CD14-positive monocyte (primary cell): ENCODE results near the gene ATAD3A. TPM values are rescaled to one million over a fixed set of nuclear protein-coding genes. Genes with fewer than 3 reads are reported as not detected.
A peak's percentile ranks its signal among the peaks of the same experiment; 100 is the strongest.
"Not testable (repeated sequence)": the region's sequence is repeated elsewhere in the genome, so short reads cannot be mapped to it uniquely, and the experiment has no call there.

ENCODE experiments used
- DNase-seq, 3 donors: peaks; one replicate each; pipeline ENCODE4 v3.0.0-alpha.2; 2011 to 2022
- H2AFZ ChIP-seq: 2 replicates; pipeline ENCODE4 v1.6.0; 2012; ENCODE audit warnings: mild to moderate bottlenecking, low read depth, low read length, inconsistent platforms; ENCODE audit not compliant: insufficient read depth, poor library complexity, severe bottlenecking
- H3K27ac ChIP-seq, 2 donors: 1 replicate in 1 of 2; 2 replicates in 1 of 2; pipeline ENCODE4 v1.5.1; 2012 to 2013; ENCODE audit warnings: low read length in 2 of 2, control low read depth in 1 of 2, inconsistent platforms in 1 of 2, low read depth in 1 of 2, mild to moderate bottlenecking in 1 of 2
- H3K27me3 ChIP-seq, 2 donors: one replicate each; pipeline versions ENCODE4 v1.6.0 to v1.6.1; 2011 to 2013; ENCODE audit warnings: low read length in 2 of 2; ENCODE audit not compliant: control insufficient read depth in 2 of 2, insufficient read depth in 2 of 2
- H3K36me3 ChIP-seq, 2 donors: replicated peaks in 1 of 2; 1 replicate in 1 of 2; 2 replicates in 1 of 2; pipeline versions ENCODE4 v1.5.1 to v1.6.1; 2012 to 2013; ENCODE audit warnings: low read length in 2 of 2, control low read depth in 1 of 2, inconsistent platforms in 1 of 2, mild to moderate bottlenecking in 1 of 2; ENCODE audit not compliant: insufficient read depth in 2 of 2, control insufficient read depth in 1 of 2
- H3K4me1 ChIP-seq, 2 donors: 1 replicate in 1 of 2; 2 replicates in 1 of 2; pipeline versions ENCODE4 v1.5.1 to v1.6.1; 2012 to 2013; ENCODE audit warnings: low read length in 2 of 2, control low read depth in 1 of 2, inconsistent platforms in 1 of 2, mild to moderate bottlenecking in 1 of 2, moderate library complexity in 1 of 2; ENCODE audit not compliant: insufficient read depth in 2 of 2, control insufficient read depth in 1 of 2
- H3K4me2 ChIP-seq: replicated peaks from 2 replicates; pipeline ENCODE3; 2012; ENCODE audit warnings: low read length, moderate library complexity, mild to moderate bottlenecking; ENCODE audit not compliant: poor library complexity, severe bottlenecking; ENCODE audit errors: extremely low read depth
- H3K4me3 ChIP-seq, 3 experiments: fragments of 200-600 bp in 1 of 3; sonication (generic) in 1 of 3; replicated peaks in 1 of 3; 1 replicate in 2 of 3; 2 replicates in 1 of 3; pipeline ENCODE4 v1.5.1; 2011 to 2013; ENCODE audit warnings: low read length in 3 of 3, mild to moderate bottlenecking in 3 of 3, control low read depth in 2 of 3, low read depth in 2 of 3, inconsistent platforms in 1 of 3, moderate library complexity in 1 of 3
- H3K79me2 ChIP-seq: 2 replicates; pipeline ENCODE4 v1.6.0; 2012; ENCODE audit warnings: mild to moderate bottlenecking, control low read depth, inconsistent platforms, low read length, moderate library complexity; ENCODE audit not compliant: insufficient read depth
- H3K9ac ChIP-seq: 2 replicates; pipeline ENCODE4 v1.6.0; 2017; ENCODE audit warnings: low read length, mild to moderate bottlenecking; ENCODE audit not compliant: insufficient read depth, poor library complexity, severe bottlenecking
- H3K9me3 ChIP-seq, 2 donors: replicated peaks in 1 of 2; 1 replicate in 1 of 2; 2 replicates in 1 of 2; pipeline versions ENCODE4 v1.5.1 to v1.6.1; 2012 to 2013; ENCODE audit warnings: low read length in 2 of 2, control low read depth in 1 of 2; ENCODE audit not compliant: control insufficient read depth in 1 of 2, insufficient read depth in 1 of 2
- H4K20me1 ChIP-seq: 2 replicates; pipeline ENCODE4 v1.6.0; 2012; ENCODE audit warnings: mild to moderate bottlenecking, low read length, control low read depth, moderate library complexity; ENCODE audit not compliant: insufficient read depth
- H3K27ac Mint-ChIP-seq, 7 donors: one replicate each; pipeline ENCODE4 v1.8.0; 2020; ENCODE audit warnings: mild to moderate bottlenecking in 7 of 7, mixed read lengths in 7 of 7, moderate library complexity in 6 of 7, inconsistent platforms in 2 of 7
- H3K27me3 Mint-ChIP-seq, 3 donors: one replicate each; pipeline ENCODE4 v1.8.0; 2021 to 2022; ENCODE audit warnings: low read depth in 3 of 3, mild to moderate bottlenecking in 3 of 3, mixed read lengths in 3 of 3, moderate library complexity in 3 of 3, inconsistent platforms in 1 of 3
- H3K36me3 Mint-ChIP-seq, 2 donors: one replicate each; pipeline ENCODE4 v1.8.0; 2020; ENCODE audit warnings: mixed read lengths in 2 of 2, inconsistent platforms in 1 of 2, mild to moderate bottlenecking in 1 of 2
- H3K4me1 Mint-ChIP-seq: one replicate; pipeline ENCODE4 v1.8.0; 2020; ENCODE audit warnings: mild to moderate bottlenecking, mixed read lengths
- H3K4me3 Mint-ChIP-seq, 2 donors: one replicate each; pipeline ENCODE4 v1.8.0; 2020; ENCODE audit warnings: mild to moderate bottlenecking in 2 of 2, mixed read lengths in 2 of 2, moderate library complexity in 1 of 2
- H3K9me3 Mint-ChIP-seq, 7 donors: one replicate each; pipeline ENCODE4 v1.8.0; 2020 to 2022; ENCODE audit warnings: mixed read lengths in 7 of 7, mild to moderate bottlenecking in 6 of 7, moderate library complexity in 6 of 7, inconsistent platforms in 2 of 7
- CTCF ChIP-seq: fragments of 200-600 bp; IDR thresholded peaks from one replicate; pipeline ENCODE4 v1.8.0; 2022; ENCODE audit warnings: antibody characterized with exemption, mild to moderate bottlenecking
- WGBS: methylation state at CpG from one replicate; pipeline ENCODE4 v1.1.5; 2013; ENCODE audit warnings: missing lambda C conversion rate; ENCODE audit not compliant: insufficient coverage; 5-methylcytosine and 5-hydroxymethylcytosine counted together
- intact Hi-C, 2 donors: fragments of 100-400 bp; cut with micrococcal nuclease; formaldehyde crosslinking; loops; one replicate each; pipeline versions ENCODE4 v1.15.0 to v1.15.1; 2023
- polyA plus RNA-seq, 3 donors: library from polyadenylated mRNA; depleted of rRNA in 1 of 3; unstranded in 2 of 3; stranded (reverse) in 1 of 3; fragments of 300-500 nt in 2 of 3; fragments of >200 nt in 1 of 3; fragmentation: Illumina TruSeq in 2 of 3; gene quantifications; 1 replicate in 2 of 3; 2 replicates in 1 of 3; pipeline ENCODE4 v1.2.3, GENCODE V29; 2012 to 2021

Gene ATAD3A
- polyA plus RNA-seq, 3 donors: 4.1 to 14.0 (median 6.4) TPM

- no peaks in the 10 kb centered on the region for H3K4me1 Mint-ChIP-seq
- Histone ChIP-seq H3K36me3 (peaks cover 41 to 59% of the 10 kb centered on the region in 2 donors), H3K4me3 (no peak overlapping the region), H2AFZ (no peak overlapping the region), H3K79me2 (peaks cover 5% of the 10 kb centered on the region), H3K27ac (no peak overlapping the region), H3K9me3 (no peaks in the 10 kb centered on the region), H4K20me1 (no peaks in the 10 kb centered on the region), H3K27me3 (no peaks in the 10 kb centered on the region), H3K4me1 (no peaks in the 10 kb centered on the region), H3K4me2 (no peak overlapping the region), H3K9ac (no peak overlapping the region)
- H3K9me3 Mint-ChIP-seq: no peaks in the 10 kb centered on the region
- peaks cover 0 to 2% (median 0%) of the 10 kb centered on the region in 3 donors for H3K27me3 Mint-ChIP-seq
- 96% methylated on average over 26 of the region's 42 CpGs for WGBS
- H3K36me3 Mint-ChIP-seq: peaks cover 43 to 72% of the 10 kb centered on the region in 2 donors
- intact Hi-C loops: no loop called here
- peak overlapping the region in 3 of 7 donors; percentile 19 to 31 (median 25) for H3K27ac Mint-ChIP-seq
- no peak overlapping the region for H3K4me3 Mint-ChIP-seq
- TF ChIP-seq CTCF: no peak
- no peak for DNase-seq
These were observed 32.1 kb upstream of the ATAD3A start for GRCh38 chr1:1479547-1480487.

DNA sequence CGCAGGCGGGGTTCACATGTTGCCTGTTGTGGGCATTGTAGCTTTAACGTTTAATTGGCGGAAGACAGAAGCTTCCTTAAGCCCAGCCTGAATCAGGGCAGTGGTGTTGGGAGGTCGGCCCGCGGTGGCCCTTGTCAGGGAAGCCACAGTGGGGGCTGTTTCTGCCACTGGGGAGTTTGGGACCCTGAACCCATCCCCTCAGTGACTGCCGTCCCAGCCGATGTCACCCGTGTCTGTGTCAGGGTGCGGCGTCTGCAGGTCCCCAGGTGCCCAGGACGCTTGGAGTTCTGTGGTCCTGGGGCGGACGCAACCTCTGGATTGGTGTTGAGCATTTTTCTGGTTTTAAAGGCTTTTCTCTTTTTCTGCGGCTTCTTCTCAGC is 31.5 kb upstream of the ATAD3A start:
- H4K20me1 ChIP-seq, H3K9ac ChIP-seq, H3K4me3 ChIP-seq, H3K4me2 ChIP-seq, H3K27me3 ChIP-seq, H3K9me3 ChIP-seq, H3K27ac ChIP-seq, H3K4me1 ChIP-seq, H3K27me3 Mint-ChIP-seq, H3K4me1 Mint-ChIP-seq, H3K79me2 ChIP-seq, DNase-seq, intact Hi-C loops, H2AFZ ChIP-seq, H3K9me3 Mint-ChIP-seq, H3K4me3 Mint-ChIP-seq, H3K27ac Mint-ChIP-seq: not testable (repeated sequence)
- 98% methylated on average over 4 of the region's 16 CpGs for WGBS
- H3K36me3 ChIP-seq: peaks cover 42 to 59% of the 10 kb centered on the region in 2 donors
- H3K36me3 Mint-ChIP-seq: peaks cover 42 to 72% of the 10 kb centered on the region in 2 donors

GRCh38 chr1:1481811-1482210 is 30.2 kb upstream of the ATAD3A start:
- H3K4me3 ChIP-seq, H3K79me2 ChIP-seq, DNase-seq, H3K4me2 ChIP-seq, H3K27ac Mint-ChIP-seq, H3K4me1 ChIP-seq, H4K20me1 ChIP-seq, H3K9me3 ChIP-seq, H3K27me3 ChIP-seq, H3K27ac ChIP-seq, H3K9me3 Mint-ChIP-seq, H3K4me1 Mint-ChIP-seq, H2AFZ ChIP-seq, intact Hi-C loops, H3K4me3 Mint-ChIP-seq, H3K9ac ChIP-seq, H3K27me3 Mint-ChIP-seq: not testable (repeated sequence)
- WGBS: 97% methylated on average over 7 of the region's 30 CpGs
- H3K36me3 ChIP-seq: peaks cover 47 to 57% of the 10 kb centered on the region in 2 donors
- H3K36me3 Mint-ChIP-seq: peaks cover 42 to 75% of the 10 kb centered on the region in 2 donors
